ENCODE results near the gene TSPAN5. TPM values are rescaled to one million over a fixed set of nuclear protein-coding genes. Genes with fewer than 3 reads are reported as not detected.
"Not testable (repeated sequence)": the region's sequence is repeated elsewhere in the genome, so short reads cannot be mapped to it uniquely, and the experiment has no call there.

TSPAN5 gene
- polyA plus RNA-seq, 1 of the 3 experiments (the other 2 are of a cell fraction): 38.6 TPM

- TF ChIP-seq MAX (IDR thresholded peaks at IDR 0.05; ENCODE audit: low read depth) (no peak), RFX5 (IDR thresholded peaks at IDR 0.05; ENCODE audit: low read length) (no peak), GATA2 (CRISPR knock-in tag; IDR thresholded peaks at IDR 0.05) (no peak), EP300 (IDR thresholded peaks at IDR 0.05; ENCODE audit: borderline replicate concordance in 1 of 2, low read depth in 1 of 2, low read length in 1 of 2) (no peak), FOXJ3 (CRISPR knock-in tag; IDR thresholded peaks at IDR 0.05) (no peak), CTCF (IDR thresholded peaks at IDR 0.05) (no peak)
Observed at GRCh38 chr4:98539299-98539698, 119.1 kb downstream of the TSPAN5 start (continued).

- Histone ChIP-seq H3F3A (replicated peaks; ENCODE audit: insufficient read depth) (no peaks in the 10 kb centered on the region), H2AFZ (ENCODE audit: low read depth) (no peak overlapping the region), H3K4me3 (ENCODE audit: low read depth in 2 of 2, low read length in 1 of 2) (no peak overlapping the region), H3K9ac (no peak overlapping the region), H3K27ac (ENCODE audit: low read depth in 2 of 2, low read length in 1 of 2) (no peak overlapping the region), H4K20me1 (ENCODE audit: insufficient read depth) (0 out of 2 replicates have a peak, but pooled peaks cover 6% of the 10 kb centered on the region), H3K4me1 (ENCODE audit: control insufficient read depth in 1 of 2, insufficient read depth in 2 of 2, low read depth in 1 of 2, low read length in 1 of 2) (no peaks in the 10 kb centered on the region), H3K9me3 (no peaks in the 10 kb centered on the region), H3K79me2 (ENCODE audit: insufficient read depth) (peaks cover 61% of the 10 kb centered on the region), H3K9me2 (no peaks in the 10 kb centered on the region), H3K27me3 (ENCODE audit: insufficient read depth) (no peaks in the 10 kb centered on the region), H3K36me3 (replicated peaks in 1 of 2; ENCODE audit: control insufficient read depth in 1 of 2, insufficient read depth in 2 of 2, low read length in 1 of 2) (no peaks in the 10 kb centered on the region), H3K4me2 (no peak overlapping the region)
- no peak for TF ChIP-seq FOXJ3 (CRISPR knock-in tag; IDR thresholded peaks at IDR 0.05)
- 94% methylated on average over 4 of the region's 11 CpGs for WGBS (ENCODE audit: low lambda C conversion rate)
- ChIA-PET POLR2A (no interaction called here), CTCF (interaction anchor here (1.2 kb wide), 2 partner anchors 9 to 69 kb away, joined by 3 to 5 read pairs; no protein-coding TSS in a partner anchor)
- no peak for DNase-seq
Observed at GRCh38 chr4:98536631-98537030, 121.8 kb downstream of the TSPAN5 start.

- 95% methylated on average over 2 of the region's 2 CpGs for WGBS (ENCODE audit: low lambda C conversion rate)
- DNase-seq; H3K27ac ChIP-seq (ENCODE audit: low read depth in 2 of 2, low read length in 1 of 2); H3K4me1 ChIP-seq (ENCODE audit: control insufficient read depth in 1 of 2, insufficient read depth in 2 of 2, low read depth in 1 of 2, low read length in 1 of 2); H4K20me1 ChIP-seq (ENCODE audit: insufficient read depth); H3K36me3 ChIP-seq (replicated peaks in 1 of 2; ENCODE audit: control insufficient read depth in 1 of 2, insufficient read depth in 2 of 2, low read length in 1 of 2); H3K9ac ChIP-seq; H3K4me2 ChIP-seq; H3K4me3 ChIP-seq (ENCODE audit: low read depth in 2 of 2, low read length in 1 of 2); CTCF ChIA-PET; H3K9me3 ChIP-seq; POLR2A ChIA-PET; H3K27me3 ChIP-seq (ENCODE audit: insufficient read depth); H3F3A ChIP-seq (replicated peaks; ENCODE audit: insufficient read depth); H2AFZ ChIP-seq (ENCODE audit: low read depth); H3K9me2 ChIP-seq: not testable (repeated sequence)
- H3K79me2 ChIP-seq (ENCODE audit: insufficient read depth): peaks cover 59% of the 10 kb centered on the region
Observed at GRCh38 chr4:98534146-98534545, 124.3 kb downstream of the TSPAN5 start.

GRCh38 chr4:98530572-98530971 lies 127.8 kb downstream of the TSPAN5 start:
- no peak overlapping the region for H3K9ac ChIP-seq
- peaks cover 71% of the 10 kb centered on the region for H3K79me2 ChIP-seq (ENCODE audit: insufficient read depth)
- H3K4me1 ChIP-seq (ENCODE audit: control insufficient read depth in 1 of 2, insufficient read depth in 2 of 2, low read depth in 1 of 2, low read length in 1 of 2): peaks cover 0 to 6% of the 10 kb centered on the region in 2 experiments; a peak in 1 of 4 replicates
- no peak overlapping the region for H3K4me3 ChIP-seq (ENCODE audit: low read depth in 2 of 2, low read length in 1 of 2)
- H3K27ac ChIP-seq (ENCODE audit: low read depth in 2 of 2, low read length in 1 of 2): no peak overlapping the region
- no peaks in the 10 kb centered on the region for H3K9me3 ChIP-seq
- H3K9me2 ChIP-seq: no peaks in the 10 kb centered on the region
- H3K36me3 ChIP-seq (replicated peaks in 1 of 2; ENCODE audit: control insufficient read depth in 1 of 2, insufficient read depth in 2 of 2, low read length in 1 of 2): no peaks in the 10 kb centered on the region
- ChIA-PET POLR2A (interaction anchor here (0.8 kb wide), 1 partner anchor 35 kb away, joined by 5 read pairs; no protein-coding TSS in a partner anchor), CTCF (interaction anchor here (0.8 kb wide), 1 partner anchor 14 kb away, joined by 3 read pairs; no protein-coding TSS in a partner anchor)
- no peaks in the 10 kb centered on the region for H3F3A ChIP-seq (replicated peaks; ENCODE audit: insufficient read depth)
- DNase-seq: no peak
- no peaks in the 10 kb centered on the region for H3K27me3 ChIP-seq (ENCODE audit: insufficient read depth)
- 96% methylated on average over 3 of the region's 3 CpGs for WGBS (ENCODE audit: low lambda C conversion rate)
- H2AFZ ChIP-seq (ENCODE audit: low read depth): no peak overlapping the region
- no peaks in the 10 kb centered on the region for H4K20me1 ChIP-seq (ENCODE audit: insufficient read depth)
- H3K4me2 ChIP-seq: no peak overlapping the region
- TF ChIP-seq IRF3 (IDR thresholded peaks at IDR 0.05; ENCODE audit: low read depth, low read length) (no peak), USF2 (IDR thresholded peaks at IDR 0.05; ENCODE audit: borderline replicate concordance, low read depth, low read length) (no peak), GATA2 (CRISPR knock-in tag; IDR thresholded peaks at IDR 0.05) (no peak), ELF1 (IDR thresholded peaks at IDR 0.05) (no peak), TEAD4 (IDR thresholded peaks at IDR 0.05; ENCODE audit: borderline replicate concordance, insufficient read depth) (no peak), JUND (IDR thresholded peaks at IDR 0.05) (no peak), USF1 (IDR thresholded peaks at IDR 0.05; ENCODE audit: borderline replicate concordance, low read depth) (no peak), NFIC (IDR thresholded peaks at IDR 0.05; ENCODE audit: borderline replicate concordance) (no peak), TAF1 (IDR thresholded peaks at IDR 0.05; ENCODE audit: borderline replicate concordance, low read depth, low read length) (no peak), FOXM1 (IDR thresholded peaks at IDR 0.05; ENCODE audit: low read depth) (no peak)

All from SK-N-SH (cell line).